Measurements from ENCODE around the gene NMRAL1.
A peak's percentile ranks its signal among the peaks of the same experiment; 100 is the strongest.

NMRAL1 gene

GRCh38 chr16:4420505-4421105 lies 53.8 kb downstream of the NMRAL1 start:
- DNase-seq = no peak

GRCh38 chr16:4419402-4419959 lies 54.9 kb downstream of the NMRAL1 start:
- DNase-seq = no peak

GRCh38 chr16:4416200-4417032 lies 58.0 kb downstream of the NMRAL1 start, which contains the start of gene CORO7:
Gene CORO7, minus strand, starts transcription at chr16:4416596. Its CDS starts 78 bp downstream, at chr16:4416518.
- DNase-seq = peak; percentile 92

- no peak for DNase-seq
These were observed 58.8 kb downstream of the NMRAL1 start for GRCh38 chr16:4415538-4416199.

- DNase-seq = no peak
These were observed 60.1 kb downstream of the NMRAL1 start for GRCh38 chr16:4414187-4414917.

- DNase-seq = no peak
These were observed 61.6 kb downstream of the NMRAL1 start for GRCh38 chr16:4412854-4413253.

GRCh38 chr16:4412159-4412558 lies 62.3 kb downstream of the NMRAL1 start:
- no peak for DNase-seq

All from NCI-H2227 treated with DMSO at 0.1 percent for 48 hours (cell line).